ENCODE results near the gene FBH1.

The FBH1 gene

GRCh38 chr10:5975641-5976473 is 85.8 kb downstream of the FBH1 start:
- DNase-seq (ENCODE audit: extremely low read depth in 1 of 2, low read depth in 1 of 2), result no peak

GRCh38 chr10:5976512-5977470 is 86.7 kb downstream of the FBH1 start:
- no peak for DNase-seq (ENCODE audit: extremely low read depth in 1 of 2, low read depth in 1 of 2)

- peak; percentile 58 to 79 for DNase-seq (ENCODE audit: extremely low read depth in 1 of 2, low read depth in 1 of 2)
Observed at GRCh38 chr10:5977471-5978229, 87.6 kb downstream of the FBH1 start, which contains the start of gene IL15RA. TSS of gene IL15RA (minus strand) at chr10:5977543. CDS start at chr10:5977492, 51 bp downstream.

- DNase-seq (ENCODE audit: extremely low read depth in 1 of 2, low read depth in 1 of 2), result no peak
Observed at GRCh38 chr10:5978230-5978489, 88.1 kb downstream of the FBH1 start.

GRCh38 chr10:5981529-5981928 is 91.5 kb downstream of the FBH1 start:
- no peak for DNase-seq (ENCODE audit: extremely low read depth in 1 of 2, low read depth in 1 of 2)

GRCh38 chr10:5983774-5984173 is 93.7 kb downstream of the FBH1 start:
- no peak for DNase-seq (ENCODE audit: extremely low read depth in 1 of 2, low read depth in 1 of 2)

GRCh38 chr10:5985029-5985428 is 95.0 kb downstream of the FBH1 start:
- DNase-seq (ENCODE audit: extremely low read depth in 1 of 2, low read depth in 1 of 2), result no peak
